ENCODE results near the gene TACR2.

The TACR2 gene

DNA sequence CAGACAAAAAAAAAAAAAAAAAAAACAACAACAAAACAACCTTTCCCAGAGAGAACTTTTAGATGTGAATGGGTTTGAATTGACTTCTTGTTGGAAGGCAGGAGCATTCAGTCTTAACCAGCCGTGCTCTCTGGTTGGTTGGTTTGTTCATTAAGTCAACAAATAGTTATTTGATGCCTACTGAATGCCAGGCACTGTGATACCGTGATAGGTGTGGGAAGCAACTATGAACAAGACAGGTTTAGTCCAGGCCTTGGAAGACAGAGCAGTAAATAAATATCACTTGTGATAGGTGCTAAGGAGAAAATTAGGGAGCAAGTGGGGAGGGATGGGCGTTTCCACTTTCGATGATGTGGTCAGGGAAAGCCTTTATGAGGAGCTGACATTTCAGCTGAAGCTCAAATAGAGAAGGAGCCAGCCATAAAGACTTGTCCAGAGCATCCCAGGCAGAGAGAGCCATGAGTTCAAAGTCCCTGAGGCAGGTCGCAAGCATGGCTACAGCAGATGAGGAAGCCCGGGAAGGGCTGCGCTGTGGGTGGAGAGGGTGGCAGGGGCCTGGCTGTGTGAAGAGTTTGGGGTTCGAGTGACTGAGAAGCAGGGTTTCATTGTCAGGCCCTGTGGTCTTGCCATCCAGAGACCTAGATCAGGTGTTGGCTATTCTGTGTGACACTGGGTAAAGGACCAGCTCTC is 42.5 kb upstream of the TACR2 start:
- TF ChIP-seq SIN3A (IDR thresholded peaks at IDR 0.05; ENCODE audit: borderline replicate concordance, insufficient read depth, low read length) (no peak), POLR2AphosphoS5 (IDR thresholded peaks at IDR 0.05; ENCODE audit: low read depth, low read length) (no peak)
- TF ChIP-seq, protein P1, sequence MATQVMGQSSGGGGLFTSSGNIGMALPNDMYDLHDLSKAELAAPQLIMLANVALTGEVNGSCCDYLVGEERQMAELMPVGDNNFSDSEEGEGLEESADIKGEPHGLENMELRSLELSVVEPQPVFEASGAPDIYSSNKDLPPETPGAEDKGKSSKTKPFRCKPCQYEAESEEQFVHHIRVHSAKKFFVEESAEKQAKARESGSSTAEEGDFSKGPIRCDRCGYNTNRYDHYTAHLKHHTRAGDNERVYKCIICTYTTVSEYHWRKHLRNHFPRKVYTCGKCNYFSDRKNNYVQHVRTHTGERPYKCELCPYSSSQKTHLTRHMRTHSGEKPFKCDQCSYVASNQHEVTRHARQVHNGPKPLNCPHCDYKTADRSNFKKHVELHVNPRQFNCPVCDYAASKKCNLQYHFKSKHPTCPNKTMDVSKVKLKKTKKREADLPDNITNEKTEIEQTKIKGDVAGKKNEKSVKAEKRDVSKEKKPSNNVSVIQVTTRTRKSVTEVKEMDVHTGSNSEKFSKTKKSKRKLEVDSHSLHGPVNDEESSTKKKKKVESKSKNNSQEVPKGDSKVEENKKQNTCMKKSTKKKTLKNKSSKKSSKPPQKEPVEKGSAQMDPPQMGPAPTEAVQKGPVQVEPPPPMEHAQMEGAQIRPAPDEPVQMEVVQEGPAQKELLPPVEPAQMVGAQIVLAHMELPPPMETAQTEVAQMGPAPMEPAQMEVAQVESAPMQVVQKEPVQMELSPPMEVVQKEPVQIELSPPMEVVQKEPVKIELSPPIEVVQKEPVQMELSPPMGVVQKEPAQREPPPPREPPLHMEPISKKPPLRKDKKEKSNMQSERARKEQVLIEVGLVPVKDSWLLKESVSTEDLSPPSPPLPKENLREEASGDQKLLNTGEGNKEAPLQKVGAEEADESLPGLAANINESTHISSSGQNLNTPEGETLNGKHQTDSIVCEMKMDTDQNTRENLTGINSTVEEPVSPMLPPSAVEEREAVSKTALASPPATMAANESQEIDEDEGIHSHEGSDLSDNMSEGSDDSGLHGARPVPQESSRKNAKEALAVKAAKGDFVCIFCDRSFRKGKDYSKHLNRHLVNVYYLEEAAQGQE (IDR thresholded peaks at IDR 0.05; ENCODE audit: insufficient read depth in 1 of 2, low read depth in 2 of 2, low read length in 2 of 2): no peak

DNA sequence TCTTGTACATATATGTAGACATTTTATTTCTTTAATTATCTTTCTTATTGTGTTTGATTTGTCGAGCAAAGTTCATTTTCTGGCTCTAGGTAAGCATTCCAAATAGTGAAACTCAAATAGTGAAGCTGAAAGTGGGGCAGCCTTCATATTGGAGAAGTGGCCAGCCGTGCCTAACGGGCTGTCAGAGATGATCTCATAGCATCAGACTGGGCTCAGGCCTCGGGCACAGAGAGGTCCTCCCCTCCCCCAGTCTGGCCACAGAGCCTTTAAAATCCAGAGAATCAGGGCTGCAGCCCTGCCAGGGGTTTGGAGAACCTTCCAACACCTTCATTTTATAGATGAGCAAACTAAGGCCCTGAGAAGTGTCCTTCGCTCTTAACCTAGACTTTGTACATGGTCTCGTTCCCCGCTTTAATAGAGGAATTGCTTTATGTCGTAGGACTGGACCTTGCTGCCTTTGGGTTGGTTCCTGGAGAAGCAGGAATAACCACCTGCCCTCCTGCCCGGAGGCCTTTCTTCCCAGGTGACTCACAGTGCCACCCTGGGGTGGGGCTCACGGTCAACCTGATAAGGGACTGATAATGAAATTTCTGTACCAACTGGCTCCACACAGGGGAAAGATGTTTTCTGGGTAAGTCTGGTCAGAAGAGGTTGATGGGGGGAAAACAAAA is 41.8 kb upstream of the TACR2 start:
- TF ChIP-seq, protein P1 (IDR thresholded peaks at IDR 0.05; ENCODE audit: insufficient read depth in 1 of 2, low read depth in 2 of 2, low read length in 2 of 2): no peak
- TF ChIP-seq TAF1 (IDR thresholded peaks at IDR 0.05; ENCODE audit: borderline replicate concordance, insufficient read depth, low read length) (no peak), POLR2AphosphoS5 (IDR thresholded peaks at IDR 0.05; ENCODE audit: low read depth, low read length) (no peak), SIN3A (IDR thresholded peaks at IDR 0.05; ENCODE audit: borderline replicate concordance, insufficient read depth, low read length) (no peak)

DNA sequence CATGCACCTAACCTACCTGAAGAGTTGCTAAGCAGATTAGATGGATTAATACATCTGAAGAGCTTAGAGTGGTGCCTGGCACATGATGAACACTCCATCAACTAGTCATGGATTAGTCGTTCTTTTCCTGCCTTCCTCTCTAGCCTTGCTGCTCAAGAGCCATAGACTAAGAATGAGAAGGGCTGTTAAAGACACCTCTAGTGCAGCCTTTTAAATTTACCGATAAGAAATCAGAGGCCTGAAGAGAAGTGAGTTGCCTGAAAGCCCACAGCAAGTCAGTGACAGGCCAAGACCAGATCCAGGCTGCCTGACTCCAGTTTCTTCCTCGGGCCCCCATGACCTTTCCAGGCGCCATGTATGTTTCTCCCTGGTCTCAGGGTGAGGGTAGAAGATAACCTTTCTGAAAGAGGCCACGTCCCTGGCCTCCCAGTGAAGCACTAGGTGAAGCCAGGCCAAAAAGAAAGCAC is 41.1 kb upstream of the TACR2 start:
- TF ChIP-seq, protein P1 (IDR thresholded peaks at IDR 0.05; ENCODE audit: insufficient read depth in 1 of 2, low read depth in 2 of 2, low read length in 2 of 2): no peak
- TF ChIP-seq FOXP2 (optimal IDR thresholded peaks at IDR 0.05; ENCODE audit: borderline replicate concordance, extremely low read depth, extremely low read length, insufficient read depth) (no peak), POLR2AphosphoS5 (IDR thresholded peaks at IDR 0.05; ENCODE audit: low read depth, low read length) (no peak)

DNA sequence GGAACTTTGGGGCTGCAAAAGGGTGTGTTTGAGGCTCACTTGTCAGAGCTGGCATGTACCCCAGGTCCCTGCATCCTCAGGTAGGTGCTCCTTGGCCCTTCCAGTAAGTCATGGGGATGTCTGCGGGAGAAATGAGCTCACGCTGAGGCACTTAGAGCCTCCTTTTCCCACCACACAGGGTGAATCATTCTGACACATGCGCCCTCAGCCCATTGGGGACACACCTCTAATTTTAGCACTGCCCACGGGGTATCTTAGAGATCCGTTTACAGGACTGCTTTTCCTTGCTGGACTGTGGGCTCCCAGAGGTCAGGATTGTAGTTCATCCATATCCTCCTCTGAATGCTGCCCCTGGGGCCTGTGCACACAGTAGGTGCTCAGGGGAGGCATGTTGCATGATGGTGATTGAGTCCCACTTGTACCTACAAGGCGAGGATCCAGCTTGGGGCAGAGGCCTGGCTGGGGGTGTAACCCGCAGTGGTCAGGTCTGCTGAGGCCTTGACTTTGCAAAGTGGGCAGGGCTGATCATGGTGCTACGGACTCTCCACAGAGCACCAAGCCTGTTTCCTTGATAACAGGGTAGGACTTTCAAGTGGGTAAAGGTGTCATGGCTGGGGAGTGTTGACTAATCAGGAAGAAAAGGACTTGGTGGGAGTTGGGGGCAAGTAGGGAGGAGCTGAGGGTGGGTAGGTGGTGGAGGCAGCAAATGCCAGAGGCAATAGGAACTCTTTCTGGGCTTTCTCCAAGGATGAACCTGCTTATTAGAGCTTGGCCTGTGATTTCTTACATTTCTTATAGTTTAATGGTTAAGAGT is 40.4 kb upstream of the TACR2 start:
- no peak for TF ChIP-seq POLR2AphosphoS5 (IDR thresholded peaks at IDR 0.05; ENCODE audit: low read depth, low read length)
- TF ChIP-seq, protein P1 (IDR thresholded peaks at IDR 0.05; ENCODE audit: insufficient read depth in 1 of 2, low read depth in 2 of 2, low read length in 2 of 2): no peak
- no peak for TF ChIP-seq SIN3A (IDR thresholded peaks at IDR 0.05; ENCODE audit: borderline replicate concordance, insufficient read depth, low read length)
- TF ChIP-seq TAF1 (IDR thresholded peaks at IDR 0.05; ENCODE audit: borderline replicate concordance, insufficient read depth, low read length): no peak
- no peak for TF ChIP-seq FOXP2 (optimal IDR thresholded peaks at IDR 0.05; ENCODE audit: borderline replicate concordance, extremely low read depth, extremely low read length, insufficient read depth)

Measured in PFSK-1 (cell line).